Endothelial cell of umbilical vein (primary cell): ENCODE results near the gene PITPNM3. TPM values are rescaled to one million over a fixed set of nuclear protein-coding genes. Genes with fewer than 3 reads are reported as not detected.

Experiments
- BruUV-seq: library from RNA; stranded (reverse); fragments of 400-500 nt; replicated peaks from 2 replicates; lab custom pipeline; 2021; lab: Mats Ljungman, UMichigan
- CTCF ChIA-PET: fragments of 300-600, 350-600 bp; sonication (Branson Sonifier 250); formaldehyde crosslinking; loops from one replicate; lab custom pipeline; 2021; ENCODE audit warnings: antibody characterized with exemption, inconsistent platforms; lab: Charles Lee
- POLR2A ChIA-PET: fragments of 300-600, 350-600 bp; sonication (Branson Sonifier 250); formaldehyde crosslinking; loops from one replicate; lab custom pipeline; 2021; ENCODE audit warnings: antibody characterized with exemption, inconsistent platforms; lab: Charles Lee
- DNase-seq: peaks from one replicate; pipeline ENCODE4 v3.0.0-alpha.2; 2011; ENCODE audit warnings: low read depth, low spot score
- FAIRE-seq: peaks from 2 replicates; lab custom pipeline; 2011; peaks lifted over from hg19 to GRCh38; lab: Jason Lieb, UNC
- H2AFZ ChIP-seq: 2 replicates; pipeline ENCODE4 v1.6.0; 2012; ENCODE audit warnings: low read depth, low read length, control low read depth, inconsistent platforms
- H3K27ac ChIP-seq: 2 replicates; pipeline ENCODE4 v1.5.1; 2011; ENCODE audit warnings: low read depth, mild to moderate bottlenecking, control low read depth, low read length, moderate library complexity; ENCODE audit not compliant: insufficient read depth
- H3K27me3 ChIP-seq, 2 experiments: 2 replicates each; pipeline versions ENCODE4 v1.6.0 to v1.6.1; 2011; ENCODE audit warnings: low read length in 2 of 2, mixed read lengths in 1 of 2; ENCODE audit not compliant: control insufficient read depth in 2 of 2, insufficient read depth in 2 of 2
- H3K36me3 ChIP-seq, 2 experiments: 2 replicates in 1 of 2; 3 replicates in 1 of 2; pipeline ENCODE4 v1.5.1; 2011; ENCODE audit warnings: low read length in 2 of 2, mild to moderate bottlenecking in 1 of 2, moderate library complexity in 1 of 2; ENCODE audit not compliant: control insufficient read depth in 2 of 2, insufficient read depth in 2 of 2; ENCODE audit errors: extremely low read depth in 1 of 2
- H3K4me1 ChIP-seq: 3 replicates; pipeline ENCODE4 v1.5.1; 2011; ENCODE audit warnings: mild to moderate bottlenecking, low read length; ENCODE audit not compliant: control insufficient read depth, insufficient read depth; ENCODE audit errors: extremely low read depth
- H3K4me2 ChIP-seq: 2 replicates; pipeline ENCODE4 v1.6.1; 2011; ENCODE audit warnings: low read length, control low read depth, mixed read lengths; ENCODE audit not compliant: insufficient read depth
- H3K4me3 ChIP-seq, 3 experiments: fragments of 200-600 bp in 1 of 3; sonication (generic), shearing (Covaris generic) in 1 of 3; replicated peaks in 1 of 3; 2 replicates each; pipeline ENCODE4 v1.5.1; 2011 to 2016; ENCODE audit warnings: control low read depth in 3 of 3, low read length in 3 of 3, mild to moderate bottlenecking in 2 of 3, inconsistent platforms in 1 of 3, low read depth in 1 of 3, moderate library complexity in 1 of 3; ENCODE audit not compliant: insufficient read depth in 1 of 3
- H3K79me2 ChIP-seq: 2 replicates; pipeline ENCODE4 v1.6.0; 2012; ENCODE audit warnings: low read length, inconsistent platforms; ENCODE audit not compliant: control insufficient read depth, insufficient read depth
- H3K9ac ChIP-seq: replicated peaks from 2 replicates; pipeline ENCODE3; 2011; ENCODE audit warnings: low read length, control low read depth; ENCODE audit not compliant: insufficient read depth; ENCODE audit errors: extremely low read depth
- H3K9me1 ChIP-seq: replicated peaks from 3 replicates; pipeline ENCODE4 v1.6.0; 2011; ENCODE audit warnings: mild to moderate bottlenecking, low read length; ENCODE audit not compliant: control insufficient read depth, insufficient read depth; ENCODE audit errors: extremely low read depth
- H3K9me3 ChIP-seq: replicated peaks from 2 replicates; pipeline ENCODE4 v1.5.1; 2012; ENCODE audit warnings: low read length, inconsistent platforms; ENCODE audit not compliant: control insufficient read depth, insufficient read depth
- H4K20me1 ChIP-seq: replicated peaks from 2 replicates; pipeline ENCODE3; 2011; ENCODE audit warnings: mild to moderate bottlenecking, low read length; ENCODE audit not compliant: control insufficient read depth, insufficient read depth; ENCODE audit errors: extremely low read depth
- CTCF ChIP-seq, 2 donors: IDR thresholded peaks; 1 replicate in 1 of 2; 2 replicates in 1 of 2; pipeline ENCODE4 v1.5.1; 2011; ENCODE audit warnings: low read length in 2 of 2, mild to moderate bottlenecking in 2 of 2, moderate library complexity in 2 of 2, control low read depth in 1 of 2, inconsistent platforms in 1 of 2, low read depth in 1 of 2; ENCODE audit not compliant: insufficient read depth in 1 of 2; ENCODE audit errors: extremely low read depth in 1 of 2
- EZH2 ChIP-seq: IDR thresholded peaks from 2 replicates; pipeline ENCODE4 v1.6.1; 2012; ENCODE audit warnings: borderline replicate concordance, low read depth, mild to moderate bottlenecking, moderate library complexity, low read length, inconsistent platforms; ENCODE audit not compliant: severe bottlenecking
- FOS ChIP-seq: IDR thresholded peaks from 2 replicates; pipeline ENCODE4 v1.6.1; 2011; ENCODE audit warnings: mild to moderate bottlenecking, low read length, moderate library complexity, borderline replicate concordance; ENCODE audit not compliant: insufficient read depth
- GATA2 ChIP-seq: IDR thresholded peaks from 2 replicates; pipeline ENCODE4 v1.7.0; 2011; ENCODE audit warnings: low read depth, mild to moderate bottlenecking, moderate library complexity, mixed read lengths, low read length; ENCODE audit not compliant: insufficient read length, insufficient read depth
- JUN ChIP-seq: IDR thresholded peaks from 2 replicates; pipeline ENCODE4 v1.6.1; 2011; ENCODE audit warnings: borderline replicate concordance, low read depth; ENCODE audit not compliant: insufficient read length, insufficient read depth
- POLR2A ChIP-seq: IDR thresholded peaks from 2 replicates; pipeline ENCODE4 v1.6.1; 2012; ENCODE audit warnings: low read depth, mild to moderate bottlenecking, control low read depth, low read length
- dilution Hi-C: fragments of 300-500 bp; cut with MboI; formaldehyde crosslinking; loops from one replicate; pipeline ENCODE4 v1.15.0; 2019; ENCODE audit warnings: low sequenced_read_pairs; ENCODE audit not compliant: extremely low pct_ligation_motif_present
- intact Hi-C: fragments of 100-400 bp; cut with micrococcal nuclease; formaldehyde crosslinking; loops from one replicate; pipeline ENCODE4 v1.10.0; 2022
- polyA plus RNA-seq, 4 experiments: library from polyadenylated mRNA; depleted of rRNA in 3 of 4; stranded (reverse) in 3 of 4; unstranded in 1 of 4; fragments of >200 nt; gene quantifications; 2 replicates each; pipeline versions ENCODE4 v1.2.1 to v1.2.3, GENCODE V29; 2011 to 2012; ENCODE audit warnings: missing spikeins in 1 of 4
- total RNA-seq: library from RNA; stranded (reverse); gene quantifications from 2 replicates; pipeline ENCODE4 v1.2.3, GENCODE V29; 2021
- TF ChIP-seq, protein P1 (sequence below): IDR thresholded peaks from 2 replicates; pipeline ENCODE4 v1.6.1; 2011; ENCODE audit not compliant: insufficient read depth, insufficient read length

The PITPNM3 gene
- total and polyA plus RNA-seq, 2 donors (not counting 3 experiments of a cell fraction or from before 2014, with no cell fraction given) = 1.0 to 1.9 TPM

GRCh38 chr17:6570731-6571451, 14.5 kb upstream of the PITPNM3 start:
- Histone ChIP-seq H3K27ac (no peak overlapping the region), H3K9ac (no peak overlapping the region), H4K20me1 (no peaks in the 10 kb centered on the region), H3K9me3 (no peaks in the 10 kb centered on the region), H3K9me1 (no peaks in the 10 kb centered on the region), H3K4me1 (peaks cover 14% of the 10 kb centered on the region), H2AFZ (no peak overlapping the region), H3K36me3 (no peaks in the 10 kb centered on the region), H3K4me3 (no peak overlapping the region), H3K27me3 (no peaks in the 10 kb centered on the region), H3K4me2 (no peak overlapping the region), H3K79me2 (no peaks in the 10 kb centered on the region)
- CTCF ChIA-PET = interaction anchor here (1.0 kb wide), 1 partner anchor 98 kb away, joined by 4 read pairs; no protein-coding TSS in a partner anchor
- BruUV-seq = no TSS peak
- FAIRE-seq = no peak
- dilution Hi-C loops (no loop called here), intact Hi-C loops (no loop called here)
- POLR2A ChIA-PET = no interaction called here
- TF ChIP-seq FOS = no peak
- TF ChIP-seq CTCF (IDR thresholded peaks at IDR 0.05; ENCODE audit: extremely low read depth in 1 of 2, insufficient read depth in 1 of 2, low read depth in 1 of 2, low read length in 2 of 2) = no peak
- no peak for TF ChIP-seq JUN
- no peak for TF ChIP-seq POLR2A
- TF ChIP-seq GATA2 = no peak
- TF ChIP-seq, protein P1, sequence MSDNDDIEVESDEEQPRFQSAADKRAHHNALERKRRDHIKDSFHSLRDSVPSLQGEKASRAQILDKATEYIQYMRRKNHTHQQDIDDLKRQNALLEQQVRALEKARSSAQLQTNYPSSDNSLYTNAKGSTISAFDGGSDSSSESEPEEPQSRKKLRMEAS = no peak
- TF ChIP-seq EZH2 = no peak
- DNase-seq = no peak
